CD14-positive monocyte (primary cell): ENCODE results near the gene TAF1L. TPM values are rescaled to one million over a fixed set of nuclear protein-coding genes. Genes with fewer than 3 reads are reported as not detected.

Source experiments
- DNase-seq, 3 donors: peaks; one replicate each; pipeline ENCODE4 v3.0.0-alpha.2; 2011 to 2022
- H2AFZ ChIP-seq: 2 replicates; pipeline ENCODE4 v1.6.0; 2012; ENCODE audit warnings: mild to moderate bottlenecking, low read depth, low read length, inconsistent platforms; ENCODE audit not compliant: insufficient read depth, poor library complexity, severe bottlenecking
- H3K27ac ChIP-seq, 2 donors: 1 replicate in 1 of 2; 2 replicates in 1 of 2; pipeline ENCODE4 v1.5.1; 2012 to 2013; ENCODE audit warnings: low read length in 2 of 2, control low read depth in 1 of 2, inconsistent platforms in 1 of 2, low read depth in 1 of 2, mild to moderate bottlenecking in 1 of 2
- H3K27me3 ChIP-seq, 2 donors: one replicate each; pipeline versions ENCODE4 v1.6.0 to v1.6.1; 2011 to 2013; ENCODE audit warnings: low read length in 2 of 2; ENCODE audit not compliant: control insufficient read depth in 2 of 2, insufficient read depth in 2 of 2
- H3K36me3 ChIP-seq, 2 donors: replicated peaks in 1 of 2; 1 replicate in 1 of 2; 2 replicates in 1 of 2; pipeline versions ENCODE4 v1.5.1 to v1.6.1; 2012 to 2013; ENCODE audit warnings: low read length in 2 of 2, control low read depth in 1 of 2, inconsistent platforms in 1 of 2, mild to moderate bottlenecking in 1 of 2; ENCODE audit not compliant: insufficient read depth in 2 of 2, control insufficient read depth in 1 of 2
- H3K4me1 ChIP-seq, 2 donors: 1 replicate in 1 of 2; 2 replicates in 1 of 2; pipeline versions ENCODE4 v1.5.1 to v1.6.1; 2012 to 2013; ENCODE audit warnings: low read length in 2 of 2, control low read depth in 1 of 2, inconsistent platforms in 1 of 2, mild to moderate bottlenecking in 1 of 2, moderate library complexity in 1 of 2; ENCODE audit not compliant: insufficient read depth in 2 of 2, control insufficient read depth in 1 of 2
- H3K4me2 ChIP-seq: replicated peaks from 2 replicates; pipeline ENCODE3; 2012; ENCODE audit warnings: low read length, moderate library complexity, mild to moderate bottlenecking; ENCODE audit not compliant: poor library complexity, severe bottlenecking; ENCODE audit errors: extremely low read depth
- H3K4me3 ChIP-seq, 3 experiments: fragments of 200-600 bp in 1 of 3; sonication (generic) in 1 of 3; replicated peaks in 1 of 3; 1 replicate in 2 of 3; 2 replicates in 1 of 3; pipeline ENCODE4 v1.5.1; 2011 to 2013; ENCODE audit warnings: low read length in 3 of 3, mild to moderate bottlenecking in 3 of 3, control low read depth in 2 of 3, low read depth in 2 of 3, inconsistent platforms in 1 of 3, moderate library complexity in 1 of 3
- H3K79me2 ChIP-seq: 2 replicates; pipeline ENCODE4 v1.6.0; 2012; ENCODE audit warnings: mild to moderate bottlenecking, control low read depth, inconsistent platforms, low read length, moderate library complexity; ENCODE audit not compliant: insufficient read depth
- H3K9ac ChIP-seq: 2 replicates; pipeline ENCODE4 v1.6.0; 2017; ENCODE audit warnings: low read length, mild to moderate bottlenecking; ENCODE audit not compliant: insufficient read depth, poor library complexity, severe bottlenecking
- H3K9me3 ChIP-seq, 2 donors: replicated peaks in 1 of 2; 1 replicate in 1 of 2; 2 replicates in 1 of 2; pipeline versions ENCODE4 v1.5.1 to v1.6.1; 2012 to 2013; ENCODE audit warnings: low read length in 2 of 2, control low read depth in 1 of 2; ENCODE audit not compliant: control insufficient read depth in 1 of 2, insufficient read depth in 1 of 2
- H4K20me1 ChIP-seq: 2 replicates; pipeline ENCODE4 v1.6.0; 2012; ENCODE audit warnings: mild to moderate bottlenecking, low read length, control low read depth, moderate library complexity; ENCODE audit not compliant: insufficient read depth
- H3K27ac Mint-ChIP-seq, 7 donors: one replicate each; pipeline ENCODE4 v1.8.0; 2020; ENCODE audit warnings: mild to moderate bottlenecking in 7 of 7, mixed read lengths in 7 of 7, moderate library complexity in 6 of 7, inconsistent platforms in 2 of 7
- H3K27me3 Mint-ChIP-seq, 3 donors: one replicate each; pipeline ENCODE4 v1.8.0; 2021 to 2022; ENCODE audit warnings: low read depth in 3 of 3, mild to moderate bottlenecking in 3 of 3, mixed read lengths in 3 of 3, moderate library complexity in 3 of 3, inconsistent platforms in 1 of 3
- H3K36me3 Mint-ChIP-seq, 2 donors: one replicate each; pipeline ENCODE4 v1.8.0; 2020; ENCODE audit warnings: mixed read lengths in 2 of 2, inconsistent platforms in 1 of 2, mild to moderate bottlenecking in 1 of 2
- H3K4me1 Mint-ChIP-seq: one replicate; pipeline ENCODE4 v1.8.0; 2020; ENCODE audit warnings: mild to moderate bottlenecking, mixed read lengths
- H3K4me3 Mint-ChIP-seq, 2 donors: one replicate each; pipeline ENCODE4 v1.8.0; 2020; ENCODE audit warnings: mild to moderate bottlenecking in 2 of 2, mixed read lengths in 2 of 2, moderate library complexity in 1 of 2
- H3K9me3 Mint-ChIP-seq, 7 donors: one replicate each; pipeline ENCODE4 v1.8.0; 2020 to 2022; ENCODE audit warnings: mixed read lengths in 7 of 7, mild to moderate bottlenecking in 6 of 7, moderate library complexity in 6 of 7, inconsistent platforms in 2 of 7
- WGBS: methylation state at CpG from one replicate; pipeline ENCODE4 v1.1.5; 2013; ENCODE audit warnings: missing lambda C conversion rate; ENCODE audit not compliant: insufficient coverage; 5-methylcytosine and 5-hydroxymethylcytosine counted together
- intact Hi-C, 2 donors: fragments of 100-400 bp; cut with micrococcal nuclease; formaldehyde crosslinking; loops; one replicate each; pipeline versions ENCODE4 v1.15.0 to v1.15.1; 2023
- polyA minus RNA-seq: library from RNA; depleted of rRNA, polyadenylated mRNA; stranded (reverse); fragments of >200 nt; gene quantifications from 2 replicates; pipeline ENCODE4 v1.2.3, GENCODE V29; 2012
- polyA plus RNA-seq, 3 donors: library from polyadenylated mRNA; depleted of rRNA in 1 of 3; unstranded in 2 of 3; stranded (reverse) in 1 of 3; fragments of 300-500 nt in 2 of 3; fragments of >200 nt in 1 of 3; fragmentation: Illumina TruSeq in 2 of 3; gene quantifications; 1 replicate in 2 of 3; 2 replicates in 1 of 3; pipeline ENCODE4 v1.2.3, GENCODE V29; 2012 to 2021
- total RNA-seq, 12 experiments: library from RNA in 1 of 12; stranded (reverse) in 1 of 12; fragments of 120-200 nt in 1 of 12; gene quantifications; one replicate each; pipeline ENCODE4 v1.2.4 and lab custom pipeline; 2013 to 2026; ENCODE audit warnings: mixed read lengths in 6 of 12, inconsistent platforms in 1 of 12
- TF ChIP-seq, protein P1 (sequence below): fragments of 200-600 bp; IDR thresholded peaks from one replicate; pipeline ENCODE4 v1.8.0; 2022; ENCODE audit warnings: antibody characterized with exemption, mild to moderate bottlenecking

Gene TAF1L, protein sequence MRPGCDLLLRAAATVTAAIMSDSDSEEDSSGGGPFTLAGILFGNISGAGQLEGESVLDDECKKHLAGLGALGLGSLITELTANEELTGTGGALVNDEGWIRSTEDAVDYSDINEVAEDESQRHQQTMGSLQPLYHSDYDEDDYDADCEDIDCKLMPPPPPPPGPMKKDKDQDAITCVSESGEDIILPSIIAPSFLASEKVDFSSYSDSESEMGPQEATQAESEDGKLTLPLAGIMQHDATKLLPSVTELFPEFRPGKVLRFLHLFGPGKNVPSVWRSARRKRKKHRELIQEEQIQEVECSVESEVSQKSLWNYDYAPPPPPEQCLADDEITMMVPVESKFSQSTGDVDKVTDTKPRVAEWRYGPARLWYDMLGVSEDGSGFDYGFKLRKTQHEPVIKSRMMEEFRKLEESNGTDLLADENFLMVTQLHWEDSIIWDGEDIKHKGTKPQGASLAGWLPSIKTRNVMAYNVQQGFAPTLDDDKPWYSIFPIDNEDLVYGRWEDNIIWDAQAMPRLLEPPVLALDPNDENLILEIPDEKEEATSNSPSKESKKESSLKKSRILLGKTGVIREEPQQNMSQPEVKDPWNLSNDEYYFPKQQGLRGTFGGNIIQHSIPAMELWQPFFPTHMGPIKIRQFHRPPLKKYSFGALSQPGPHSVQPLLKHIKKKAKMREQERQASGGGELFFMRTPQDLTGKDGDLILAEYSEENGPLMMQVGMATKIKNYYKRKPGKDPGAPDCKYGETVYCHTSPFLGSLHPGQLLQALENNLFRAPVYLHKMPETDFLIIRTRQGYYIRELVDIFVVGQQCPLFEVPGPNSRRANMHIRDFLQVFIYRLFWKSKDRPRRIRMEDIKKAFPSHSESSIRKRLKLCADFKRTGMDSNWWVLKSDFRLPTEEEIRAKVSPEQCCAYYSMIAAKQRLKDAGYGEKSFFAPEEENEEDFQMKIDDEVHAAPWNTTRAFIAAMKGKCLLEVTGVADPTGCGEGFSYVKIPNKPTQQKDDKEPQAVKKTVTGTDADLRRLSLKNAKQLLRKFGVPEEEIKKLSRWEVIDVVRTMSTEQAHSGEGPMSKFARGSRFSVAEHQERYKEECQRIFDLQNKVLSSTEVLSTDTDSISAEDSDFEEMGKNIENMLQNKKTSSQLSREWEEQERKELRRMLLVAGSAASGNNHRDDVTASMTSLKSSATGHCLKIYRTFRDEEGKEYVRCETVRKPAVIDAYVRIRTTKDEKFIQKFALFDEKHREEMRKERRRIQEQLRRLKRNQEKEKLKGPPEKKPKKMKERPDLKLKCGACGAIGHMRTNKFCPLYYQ (N-terminal part only)
- 0.04 TPM for total RNA-seq (2013)
- polyA plus RNA-seq (under 1 TPM in 1 of 3 donors, not detected in 2; 0.01 TPM), polyA minus RNA-seq (not detected in 2 replicates), total RNA-seq (lab: John Stamatoyannopoulos, UW) (0.07 to 2.0 (median 0.43) reads per million in 11 experiments)

DNA sequence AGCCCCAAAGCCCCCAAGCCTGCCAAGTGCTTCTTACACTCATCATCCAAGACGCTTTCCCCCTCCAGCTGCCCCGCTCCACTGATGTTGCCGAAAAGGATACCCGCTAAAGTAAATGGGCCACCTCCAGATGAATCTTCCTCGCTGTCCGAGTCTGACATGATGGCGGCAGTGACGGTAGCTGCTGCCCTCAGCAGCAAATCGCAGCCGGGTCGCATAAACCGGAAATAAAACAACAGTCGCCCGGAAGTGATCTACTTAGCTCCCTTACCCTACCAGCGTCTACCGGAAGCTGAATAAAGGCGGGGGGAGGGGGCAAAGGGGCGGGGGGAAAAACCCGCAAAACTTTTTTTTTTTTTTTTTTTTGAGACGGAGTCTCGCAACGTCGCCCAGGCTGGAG lies at the start of gene TAF1L:
TAF1L (minus strand) TSS at position 308 of the 400 bp plus-strand sequence; CDS start at position 218, 90 bp downstream.
- no peak within 1 kb of the TSS for H2AFZ ChIP-seq
- no peak within 1 kb of the TSS for H3K4me2 ChIP-seq
- no peaks in the 10 kb centered on the region for H3K9me3 ChIP-seq
- TF ChIP-seq, protein P1, sequence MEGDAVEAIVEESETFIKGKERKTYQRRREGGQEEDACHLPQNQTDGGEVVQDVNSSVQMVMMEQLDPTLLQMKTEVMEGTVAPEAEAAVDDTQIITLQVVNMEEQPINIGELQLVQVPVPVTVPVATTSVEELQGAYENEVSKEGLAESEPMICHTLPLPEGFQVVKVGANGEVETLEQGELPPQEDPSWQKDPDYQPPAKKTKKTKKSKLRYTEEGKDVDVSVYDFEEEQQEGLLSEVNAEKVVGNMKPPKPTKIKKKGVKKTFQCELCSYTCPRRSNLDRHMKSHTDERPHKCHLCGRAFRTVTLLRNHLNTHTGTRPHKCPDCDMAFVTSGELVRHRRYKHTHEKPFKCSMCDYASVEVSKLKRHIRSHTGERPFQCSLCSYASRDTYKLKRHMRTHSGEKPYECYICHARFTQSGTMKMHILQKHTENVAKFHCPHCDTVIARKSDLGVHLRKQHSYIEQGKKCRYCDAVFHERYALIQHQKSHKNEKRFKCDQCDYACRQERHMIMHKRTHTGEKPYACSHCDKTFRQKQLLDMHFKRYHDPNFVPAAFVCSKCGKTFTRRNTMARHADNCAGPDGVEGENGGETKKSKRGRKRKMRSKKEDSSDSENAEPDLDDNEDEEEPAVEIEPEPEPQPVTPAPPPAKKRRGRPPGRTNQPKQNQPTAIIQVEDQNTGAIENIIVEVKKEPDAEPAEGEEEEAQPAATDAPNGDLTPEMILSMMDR, result no peak
- no peaks in the 10 kb centered on the region for H3K36me3 ChIP-seq
- DNase-seq, result no peak
- H3K79me2 ChIP-seq, result no peaks in the 10 kb centered on the region
- no peak within 1 kb of the TSS for H3K4me3 ChIP-seq
- H4K20me1 ChIP-seq, result no peaks in the 10 kb centered on the region
- H3K4me1 ChIP-seq, result no peaks in the 10 kb centered on the region
- no peaks in the 10 kb centered on the region for H3K36me3 Mint-ChIP-seq
- WGBS, result 91% methylated on average over 6 of the region's 23 CpGs
- no peaks in the 10 kb centered on the region for H3K4me1 Mint-ChIP-seq
- H3K9me3 Mint-ChIP-seq, result peaks cover 0 to 5% (median 3%) of the 10 kb centered on the region in 7 donors
- H3K27ac ChIP-seq, result no peak within 1 kb of the TSS
- peaks cover 0 to 8% (median 2%) of the 10 kb centered on the region in 3 donors for H3K27me3 Mint-ChIP-seq
- H3K9ac ChIP-seq, result no peak within 1 kb of the TSS
- H3K4me3 Mint-ChIP-seq, result no peak within 1 kb of the TSS
- intact Hi-C loops, result no loop called here
- H3K27ac Mint-ChIP-seq, result no peak within 1 kb of the TSS
- no peaks in the 10 kb centered on the region for H3K27me3 ChIP-seq
